Panc1 (cell line): Measurements from ENCODE around the gene LETM1. TPM values are rescaled to one million over a fixed set of nuclear protein-coding genes. Genes with fewer than 3 reads are reported as not detected.
A peak's percentile ranks its signal among the peaks of the same experiment; 100 is the strongest.

Source experiments
- ATAC-seq: fragments of 200-7000 bp; cut with Tn5 transposase; 2 replicates; pipeline ENCODE4 v1.9.1; 2020; ENCODE audit warnings: mild to moderate bottlenecking, moderate library complexity
- BruUV-seq: library from RNA; stranded (reverse); fragments of 400-500 nt; replicated peaks from 2 replicates; lab custom pipeline; 2021; lab: Mats Ljungman, UMichigan
- CTCF ChIA-PET: fragments of 300-600 bp; sonication (Branson Sonifier 250); formaldehyde crosslinking; loops from one replicate; lab custom pipeline; 2022; ENCODE audit warnings: antibody characterized with exemption; lab: Charles Lee
- POLR2A ChIA-PET: fragments of 300-600 bp; sonication (Branson Sonifier 250); formaldehyde crosslinking; loops from one replicate; lab custom pipeline; 2022; ENCODE audit warnings: antibody characterized with exemption; lab: Charles Lee
- DNase-seq: peaks from one replicate; pipeline ENCODE4 v3.0.0-alpha.2; 2010; ENCODE audit warnings: low read depth, low spot score
- H3K27ac ChIP-seq: 2 replicates; pipeline ENCODE4 v1.5.1; 2011; ENCODE audit warnings: mild to moderate bottlenecking, low read length, inconsistent platforms
- H3K27me3 ChIP-seq: fragments of 200-500 bp; sonication (Bioruptor generic); 2 replicates; pipeline ENCODE4 v1.6.0; 2014; ENCODE audit warnings: low read length, inconsistent platforms; ENCODE audit not compliant: control insufficient read depth, insufficient read depth
- H3K36me3 ChIP-seq: fragments of 200-500 bp; sonication (Bioruptor generic); 2 replicates; pipeline ENCODE4 v1.5.1; 2014; ENCODE audit warnings: inconsistent platforms, mild to moderate bottlenecking, low read length, moderate library complexity; ENCODE audit not compliant: control insufficient read depth, insufficient read depth
- H3K4me1 ChIP-seq: 2 replicates; pipeline ENCODE4 v1.5.1; 2011; ENCODE audit warnings: inconsistent platforms, mild to moderate bottlenecking, low read length, moderate library complexity; ENCODE audit not compliant: control insufficient read depth, insufficient read depth
- H3K4me3 ChIP-seq, 2 experiments: 2 replicates each; pipeline ENCODE4 v1.5.1; 2011 to 2012; ENCODE audit warnings: low read depth in 2 of 2, low read length in 2 of 2, mild to moderate bottlenecking in 2 of 2, inconsistent platforms in 1 of 2, moderate library complexity in 1 of 2
- H3K9me3 ChIP-seq: fragments of 200-500 bp; sonication (Bioruptor generic); 2 replicates; pipeline ENCODE4 v1.5.1; 2014; ENCODE audit warnings: low read depth, mild to moderate bottlenecking, inconsistent platforms, low read length, moderate library complexity; ENCODE audit not compliant: control insufficient read depth, insufficient read depth
- CTCF ChIP-seq: fragments of 450-650 bp; IDR thresholded peaks from 2 replicates; pipeline ENCODE4 v1.5.1; 2017; ENCODE audit warnings: mild to moderate bottlenecking
- POLR2AphosphoS5 ChIP-seq: IDR thresholded peaks from 2 replicates; pipeline ENCODE4 v1.6.1; 2012; ENCODE audit warnings: mild to moderate bottlenecking, low read depth, low read length, moderate library complexity
- REST ChIP-seq, 2 experiments: IDR thresholded peaks; 2 replicates each; pipeline ENCODE4 v1.6.1; 2011 to 2012; ENCODE audit warnings: low read depth in 2 of 2, control low read depth in 1 of 2, low read length in 1 of 2, mild to moderate bottlenecking in 1 of 2, moderate library complexity in 1 of 2; ENCODE audit not compliant: insufficient read depth in 1 of 2
- SIN3A ChIP-seq: IDR thresholded peaks from 2 replicates; pipeline ENCODE4 v1.6.1; 2012; ENCODE audit warnings: low read depth, mild to moderate bottlenecking, low read length, moderate library complexity, borderline replicate concordance; ENCODE audit not compliant: insufficient read depth
- TCF7L2 ChIP-seq: IDR thresholded peaks from 2 replicates; pipeline ENCODE4 v1.6.1; 2011; ENCODE audit warnings: mild to moderate bottlenecking, low read depth, low read length, inconsistent platforms
- in situ Hi-C: cut with HindIII; loops from 2 replicates; pipeline ENCODE4 v1.10.0; 2016; ENCODE audit warnings: low sequenced_read_pairs, low pct_unique_long_range_greater_than_20kb
- intact Hi-C: fragments of 100-400 bp; cut with micrococcal nuclease; formaldehyde crosslinking; loops from one replicate; pipeline ENCODE4 v1.10.0; 2022; ENCODE audit not compliant: unreplicated experiment
- total RNA-seq: library from RNA; stranded (reverse); gene quantifications from one replicate; pipeline ENCODE4 v1.2.1, GENCODE V29; 2021; ENCODE audit not compliant: unreplicated experiment

The LETM1 gene
- total RNA-seq, 1 experiment from 2014 or later = 67.6 TPM

GRCh38 chr4:1890979-1891570, 35.1 kb upstream of the LETM1 start (continued):
- no peak for TF ChIP-seq CTCF

GRCh38 chr4:1887052-1887451, 31.1 kb upstream of the LETM1 start:
- Histone ChIP-seq H3K27me3 (no peaks in the 10 kb centered on the region), H3K9me3 (no peaks in the 10 kb centered on the region), H3K4me3 (no peak overlapping the region), H3K36me3 (no peaks in the 10 kb centered on the region), H3K27ac (no peak overlapping the region), H3K4me1 (peaks cover 3% of the 10 kb centered on the region; the same call in 1 of the 2 replicates)
- intact Hi-C loops (no loop called here), in situ Hi-C loops (no loop called here)
- no peak for TF ChIP-seq REST (IDR thresholded peaks at IDR 0.05; ENCODE audit: insufficient read depth in 1 of 2, low read depth in 2 of 2, low read length in 1 of 2)
- TF ChIP-seq SIN3A = no peak
- TF ChIP-seq CTCF = no peak
- no peak for TF ChIP-seq POLR2AphosphoS5
- TF ChIP-seq TCF7L2 = no peak
- DNase-seq (no peak), ATAC-seq (no peak)
- CTCF ChIA-PET = no interaction called here
- POLR2A ChIA-PET = interaction anchor here (0.9 kb wide), 1 partner anchor 25 kb away, joined by 3 read pairs; no protein-coding TSS in a partner anchor
- TSS peak; percentile 26 for BruUV-seq

GRCh38 chr4:1885414-1885813, 29.5 kb upstream of the LETM1 start:
- Histone ChIP-seq H3K4me1 (peaks cover 4% of the 10 kb centered on the region), H3K9me3 (no peaks in the 10 kb centered on the region), H3K27me3 (no peaks in the 10 kb centered on the region), H3K36me3 (no peaks in the 10 kb centered on the region), H3K4me3 (no peak overlapping the region), H3K27ac (no peak overlapping the region)
- no peak for TF ChIP-seq CTCF
- no peak for TF ChIP-seq SIN3A
- no peak for TF ChIP-seq TCF7L2
- TF ChIP-seq REST (IDR thresholded peaks at IDR 0.05; ENCODE audit: insufficient read depth in 1 of 2, low read depth in 2 of 2, low read length in 1 of 2) = no peak
- no peak for TF ChIP-seq POLR2AphosphoS5
- in situ Hi-C loops = no loop called here
- ChIA-PET POLR2A (no interaction called here), CTCF (no interaction called here)
- intact Hi-C loops = no loop called here
- ATAC-seq (peak; percentile 28; the same call in 1 of the 2 replicates), DNase-seq (no peak)
- no TSS peak for BruUV-seq
